Astrocyte (in vitro differentiated cells and primary cell): ENCODE results near the gene LDLRAD4. TPM values are rescaled to one million over a fixed set of nuclear protein-coding genes. Genes with fewer than 3 reads are reported as not detected.

Source experiments
- DNase-seq: peaks from one replicate; pipeline ENCODE4 v3.0.0-alpha.2; 2010; ENCODE audit warnings: low read depth
- FAIRE-seq: peaks from 2 replicates; lab custom pipeline; 2011; peaks lifted over from hg19 to GRCh38; lab: Jason Lieb, UNC
- H2AFZ ChIP-seq: 2 replicates; pipeline ENCODE4 v1.6.0; 2012; ENCODE audit warnings: low read depth, low read length, inconsistent platforms
- H3K27ac ChIP-seq: 2 replicates; pipeline ENCODE4 v1.5.1; 2011; ENCODE audit warnings: low read depth, low read length, inconsistent platforms
- H3K27me3 ChIP-seq: 2 replicates; pipeline ENCODE4 v1.6.0; 2011; ENCODE audit warnings: low read length, inconsistent platforms; ENCODE audit not compliant: insufficient read depth
- H3K36me3 ChIP-seq: 2 replicates; pipeline ENCODE4 v1.5.1; 2011; ENCODE audit warnings: low read length, inconsistent platforms; ENCODE audit not compliant: insufficient read depth
- H3K4me1 ChIP-seq: 2 replicates; pipeline ENCODE4 v1.5.1; 2011; ENCODE audit warnings: low read length, inconsistent platforms; ENCODE audit not compliant: insufficient read depth
- H3K4me2 ChIP-seq: 2 replicates; pipeline ENCODE4 v1.6.0; 2012; ENCODE audit warnings: low read length, inconsistent platforms
- H3K4me3 ChIP-seq: 2 replicates; pipeline ENCODE4 v1.5.1; 2011; ENCODE audit warnings: low read depth, mild to moderate bottlenecking, low read length, inconsistent platforms; ENCODE audit not compliant: insufficient read depth
- H3K79me2 ChIP-seq: 2 replicates; pipeline ENCODE4 v1.6.0; 2012; ENCODE audit warnings: mild to moderate bottlenecking, low read length, inconsistent platforms; ENCODE audit not compliant: insufficient read depth
- H3K9ac ChIP-seq: 2 replicates; pipeline ENCODE4 v1.6.0; 2012; ENCODE audit warnings: mild to moderate bottlenecking, low read length, inconsistent platforms
- H3K9me3 ChIP-seq: 2 replicates; pipeline ENCODE4 v1.5.1; 2012; ENCODE audit warnings: low read depth, mild to moderate bottlenecking, low read length, inconsistent platforms; ENCODE audit not compliant: insufficient read depth
- H4K20me1 ChIP-seq: 2 replicates; pipeline ENCODE4 v1.6.0; 2012; ENCODE audit warnings: low read length, inconsistent platforms; ENCODE audit not compliant: insufficient read depth
- H3K27ac Mint-ChIP-seq: one replicate; pipeline ENCODE4 v1.8.0; 2021; ENCODE audit warnings: mild to moderate bottlenecking, mixed read lengths; ENCODE audit not compliant: unreplicated experiment
- H3K27me3 Mint-ChIP-seq: one replicate; pipeline ENCODE4 v1.8.0; 2021; ENCODE audit warnings: low read depth, mixed read lengths; ENCODE audit not compliant: unreplicated experiment
- H3K36me3 Mint-ChIP-seq: one replicate; pipeline ENCODE4 v1.8.0; 2021; ENCODE audit warnings: low read depth, mixed read lengths; ENCODE audit not compliant: unreplicated experiment
- H3K4me1 Mint-ChIP-seq: one replicate; pipeline ENCODE4 v1.8.0; 2021; ENCODE audit warnings: low read depth, mixed read lengths; ENCODE audit not compliant: unreplicated experiment
- H3K4me3 Mint-ChIP-seq: one replicate; pipeline ENCODE4 v1.8.0; 2021; ENCODE audit warnings: mild to moderate bottlenecking, moderate library complexity, mixed read lengths; ENCODE audit not compliant: unreplicated experiment
- H3K9me3 Mint-ChIP-seq: one replicate; pipeline ENCODE4 v1.8.0; 2021; ENCODE audit warnings: mild to moderate bottlenecking, mixed read lengths; ENCODE audit not compliant: unreplicated experiment
- EZH2 ChIP-seq: IDR thresholded peaks from 2 replicates; pipeline ENCODE4 v1.6.1; 2012; ENCODE audit warnings: mild to moderate bottlenecking, low read length, inconsistent platforms; ENCODE audit not compliant: insufficient read depth
- total RNA-seq: library from RNA; stranded (reverse); gene quantifications from 2 replicates; pipeline ENCODE4 v1.2.1, GENCODE V29; 2021
- TF ChIP-seq, protein P1 (sequence below): IDR thresholded peaks from 2 replicates; pipeline ENCODE4 v1.5.1; 2011; ENCODE audit warnings: low read depth, mild to moderate bottlenecking, inconsistent platforms, low read length, moderate library complexity; ENCODE audit not compliant: insufficient read depth

The LDLRAD4 gene
- total RNA-seq, 1 donor from 2014 or later, result 26.0 TPM

DNA sequence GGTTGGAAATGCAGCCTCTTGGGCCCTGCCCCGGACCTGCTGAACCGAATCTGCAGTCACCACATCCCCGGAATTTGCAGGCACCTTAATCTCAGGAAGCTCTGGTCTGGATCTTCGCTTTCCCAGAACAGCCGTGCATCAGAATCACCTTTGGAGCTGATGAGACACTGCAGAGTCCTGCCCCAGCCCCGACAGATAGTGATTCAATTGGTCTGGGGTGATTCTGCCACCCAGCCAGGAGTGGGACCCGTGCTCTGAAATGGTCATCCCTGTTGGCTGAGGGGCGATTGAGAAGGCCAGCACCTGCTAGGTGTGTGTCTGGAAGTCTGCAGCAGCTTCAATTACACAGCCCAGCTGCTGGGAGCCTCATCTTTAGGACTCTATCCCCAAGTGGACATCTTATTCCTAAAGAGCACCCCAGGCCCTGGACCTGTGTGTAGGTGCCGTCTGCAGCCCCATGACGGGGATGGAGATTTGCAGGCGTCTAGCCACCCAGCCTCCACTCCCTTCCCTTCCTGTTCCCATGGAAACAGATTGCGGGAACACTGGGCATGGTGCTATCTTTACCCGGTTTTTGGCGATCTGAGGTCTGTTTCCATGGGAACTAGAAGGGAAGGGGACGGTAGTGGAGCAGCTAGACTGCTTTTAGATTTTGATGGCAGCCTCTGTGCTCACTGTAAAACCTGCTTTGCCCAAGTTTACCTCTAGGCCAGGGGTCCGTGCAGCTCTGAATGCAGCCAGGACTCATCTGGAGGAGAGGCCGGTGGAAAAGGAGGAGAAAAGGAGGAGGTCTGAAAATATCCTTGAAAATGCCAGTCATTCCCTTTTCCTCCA lies 156.1 kb downstream of the LDLRAD4 start:
- no peaks in the 10 kb centered on the region for H3K9me3 ChIP-seq
- H3K4me2 ChIP-seq, result peak overlapping the region; percentile 65
- Mint-ChIP-seq H3K36me3 (peaks cover 2% of the 10 kb centered on the region), H3K4me1 (peaks cover 51% of the 10 kb centered on the region), H3K27me3 (no peaks in the 10 kb centered on the region), H3K9me3 (no peaks in the 10 kb centered on the region), H3K4me3 (no peak overlapping the region), H3K27ac (peak overlapping the region; percentile 77)
- H3K4me3 ChIP-seq, result peak overlapping the region; percentile 3
- H3K4me1 ChIP-seq, result peaks cover 24% of the 10 kb centered on the region
- TF ChIP-seq EZH2, result no peak
- TF ChIP-seq, protein P1, sequence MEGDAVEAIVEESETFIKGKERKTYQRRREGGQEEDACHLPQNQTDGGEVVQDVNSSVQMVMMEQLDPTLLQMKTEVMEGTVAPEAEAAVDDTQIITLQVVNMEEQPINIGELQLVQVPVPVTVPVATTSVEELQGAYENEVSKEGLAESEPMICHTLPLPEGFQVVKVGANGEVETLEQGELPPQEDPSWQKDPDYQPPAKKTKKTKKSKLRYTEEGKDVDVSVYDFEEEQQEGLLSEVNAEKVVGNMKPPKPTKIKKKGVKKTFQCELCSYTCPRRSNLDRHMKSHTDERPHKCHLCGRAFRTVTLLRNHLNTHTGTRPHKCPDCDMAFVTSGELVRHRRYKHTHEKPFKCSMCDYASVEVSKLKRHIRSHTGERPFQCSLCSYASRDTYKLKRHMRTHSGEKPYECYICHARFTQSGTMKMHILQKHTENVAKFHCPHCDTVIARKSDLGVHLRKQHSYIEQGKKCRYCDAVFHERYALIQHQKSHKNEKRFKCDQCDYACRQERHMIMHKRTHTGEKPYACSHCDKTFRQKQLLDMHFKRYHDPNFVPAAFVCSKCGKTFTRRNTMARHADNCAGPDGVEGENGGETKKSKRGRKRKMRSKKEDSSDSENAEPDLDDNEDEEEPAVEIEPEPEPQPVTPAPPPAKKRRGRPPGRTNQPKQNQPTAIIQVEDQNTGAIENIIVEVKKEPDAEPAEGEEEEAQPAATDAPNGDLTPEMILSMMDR, result no peak
- FAIRE-seq, result no peak
- no peaks in the 10 kb centered on the region for H3K36me3 ChIP-seq
- no peaks in the 10 kb centered on the region for H3K79me2 ChIP-seq
- no peaks in the 10 kb centered on the region for H4K20me1 ChIP-seq
- no peaks in the 10 kb centered on the region for H3K27me3 ChIP-seq
- peak; percentile 40 for DNase-seq
- H3K9ac ChIP-seq, result peak overlapping the region; percentile 49
- peak overlapping the region; percentile 73 for H3K27ac ChIP-seq
- peak overlapping the region; percentile 58 for H2AFZ ChIP-seq

DNA sequence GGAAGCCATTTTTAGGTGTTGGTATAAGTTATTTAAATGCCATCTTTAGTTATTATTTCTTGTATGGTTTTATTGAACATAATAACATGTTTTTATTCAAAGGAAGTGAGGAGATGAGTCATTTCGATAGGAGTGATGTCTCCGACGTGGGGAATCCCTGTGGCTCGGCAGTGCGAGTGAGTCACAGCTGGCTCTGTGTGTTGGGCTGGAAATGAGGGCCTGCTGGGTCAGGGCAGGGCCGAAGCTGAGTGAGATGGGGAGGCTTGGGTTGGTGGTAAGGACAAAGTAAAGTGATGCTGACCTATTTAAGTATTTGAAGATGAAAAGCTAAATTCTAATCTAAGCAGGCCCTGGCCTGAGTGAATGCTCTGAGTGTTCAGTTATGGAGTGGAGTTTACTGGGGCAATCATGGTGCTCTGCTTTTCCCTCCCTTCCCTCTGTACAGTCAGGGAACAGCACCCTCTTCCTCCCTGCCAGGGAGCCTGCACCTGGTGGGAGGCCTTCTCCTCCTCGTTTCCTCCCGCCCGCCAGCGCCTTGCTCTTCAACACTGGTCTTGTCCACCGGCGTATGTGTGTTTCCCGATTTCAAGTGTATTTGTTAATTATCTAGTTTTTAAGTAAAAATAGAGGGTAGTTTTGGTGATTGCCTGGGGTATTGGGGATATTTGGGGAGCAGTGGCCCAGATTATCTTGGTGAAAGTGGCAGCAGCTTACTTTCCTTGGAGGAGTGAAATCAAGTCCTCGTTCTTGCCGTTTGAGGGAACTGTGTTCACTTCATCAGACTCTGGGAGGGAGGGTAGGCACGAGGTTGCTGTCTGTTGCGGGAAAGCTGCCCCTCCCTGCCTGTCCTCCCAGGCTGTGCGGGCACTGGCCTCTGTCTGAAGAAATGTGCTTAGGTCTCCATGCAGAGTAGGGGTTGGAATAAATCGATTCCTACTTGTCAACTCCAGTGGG lies 157.0 kb downstream of the LDLRAD4 start:
- Histone ChIP-seq H3K4me1 (peaks cover 17% of the 10 kb centered on the region), H3K79me2 (no peaks in the 10 kb centered on the region), H3K9ac (peak overlapping the region; percentile 49), H3K9me3 (no peaks in the 10 kb centered on the region), H2AFZ (peak overlapping the region; percentile 58), H3K36me3 (no peaks in the 10 kb centered on the region), H3K4me3 (peak overlapping the region; percentile 3), H3K27ac (peak overlapping the region; percentile 73), H3K4me2 (peak overlapping the region; percentile 65), H3K27me3 (no peaks in the 10 kb centered on the region), H4K20me1 (no peaks in the 10 kb centered on the region)
- peak; percentile 59 for FAIRE-seq
- TF ChIP-seq, protein P1, result no peak
- TF ChIP-seq EZH2, result no peak
- Mint-ChIP-seq H3K36me3 (peaks cover 2% of the 10 kb centered on the region), H3K4me3 (peak overlapping the region; percentile 58), H3K27me3 (no peaks in the 10 kb centered on the region), H3K4me1 (peaks cover 47% of the 10 kb centered on the region), H3K27ac (peak overlapping the region; percentile 77), H3K9me3 (no peaks in the 10 kb centered on the region)
- peak; percentile 92 for DNase-seq
